Ascending aorta (tissue), 2 donors: Measurements from ENCODE around the gene CMTM8. TPM values are rescaled to one million over a fixed set of nuclear protein-coding genes. Genes with fewer than 3 reads are reported as not detected.
"Not testable (repeated sequence)": the region's sequence is repeated elsewhere in the genome, so short reads cannot be mapped to it uniquely, and the experiment has no call there.

Experiments
- DNase-seq, 2 donors: peaks; one replicate each; pipeline ENCODE4 v3.0.0-alpha.2; 2019; ENCODE audit warnings: low spot score in 2 of 2
- H3K27ac ChIP-seq, 2 donors: fragments of 200-600 bp; sonication (generic); one replicate each; pipeline ENCODE4 v1.5.1; 2016 to 2017; ENCODE audit warnings: mild to moderate bottlenecking in 1 of 2
- H3K27me3 ChIP-seq: fragments of 200-600 bp; sonication (generic); one replicate; pipeline ENCODE4 v1.5.1; 2017
- H3K36me3 ChIP-seq, 2 donors: fragments of 200-600 bp; sonication (generic); one replicate each; pipeline ENCODE4 v1.5.1; 2016
- H3K4me1 ChIP-seq, 2 donors: fragments of 200-600 bp; sonication (generic); one replicate each; pipeline ENCODE4 v1.5.1; 2016 to 2017; ENCODE audit warnings: mild to moderate bottlenecking in 1 of 2
- H3K4me3 ChIP-seq, 2 donors: fragments of 200-600 bp; sonication (generic); one replicate each; pipeline ENCODE4 v1.5.1; 2016 to 2017; ENCODE audit warnings: mild to moderate bottlenecking in 1 of 2
- H3K9me3 ChIP-seq, 2 donors: fragments of 200-600 bp; sonication (generic); one replicate each; pipeline ENCODE4 v1.5.1; 2016
- CTCF ChIP-seq, 3 experiments: fragments of 200-600 bp in 2 of 3; fragments of 450-650 bp in 1 of 3; sonication (generic) in 2 of 3; IDR thresholded peaks; one replicate each; pipeline ENCODE4 v1.5.1; 2016 to 2019; ENCODE audit warnings: antibody characterized with exemption in 3 of 3, mild to moderate bottlenecking in 1 of 3, moderate library complexity in 1 of 3
- intact Hi-C: fragments of 100-400 bp; cut with DNase I; formaldehyde crosslinking; loops from one replicate; pipeline ENCODE4 v1.15.1; 2023
- total RNA-seq: library from RNA; depleted of rRNA; stranded (reverse); fragments of >200 nt; gene quantifications from one replicate; pipeline ENCODE4 v1.1.0, GENCODE V29; 2016

CMTM8 gene
- total RNA-seq, 1 donor from 2014 or later = 6.6 TPM

GRCh38 chr3:32220006-32220405 is 18.5 kb upstream of the CMTM8 start:
- H3K27ac ChIP-seq = no peak overlapping the region
- peaks cover 0 to 4% of the 10 kb centered on the region in 2 donors for H3K9me3 ChIP-seq
- intact Hi-C loops = no loop called here
- no peaks in the 10 kb centered on the region for H3K27me3 ChIP-seq
- no peaks in the 10 kb centered on the region for H3K4me1 ChIP-seq
- H3K4me3 ChIP-seq = no peak overlapping the region
- no peak for DNase-seq
- TF ChIP-seq CTCF (IDR thresholded peaks at IDR 0.05) = no peak
- H3K36me3 ChIP-seq = no peaks in the 10 kb centered on the region

- Histone ChIP-seq H3K9me3 (peaks cover 0 to 4% of the 10 kb centered on the region in 2 donors), H3K4me3 (no peak overlapping the region), H3K36me3 (no peaks in the 10 kb centered on the region), H3K4me1 (no peaks in the 10 kb centered on the region), H3K27me3 (no peaks in the 10 kb centered on the region), H3K27ac (no peak overlapping the region)
- intact Hi-C loops = no loop called here
- no peak for TF ChIP-seq CTCF (IDR thresholded peaks at IDR 0.05)
- no peak for DNase-seq
Observed at GRCh38 chr3:32222950-32223349, 15.5 kb upstream of the CMTM8 start.

- intact Hi-C loops = no loop called here
- no peak for DNase-seq
Observed at GRCh38 chr3:32224016-32224516, 14.4 kb upstream of the CMTM8 start.

GRCh38 chr3:32226875-32227500 is 11.5 kb upstream of the CMTM8 start:
- intact Hi-C loops = no loop called here
- Histone ChIP-seq H3K36me3 (no peaks in the 10 kb centered on the region), H3K4me1 (no peaks in the 10 kb centered on the region), H3K27ac (no peak overlapping the region), H3K4me3 (no peak overlapping the region), H3K9me3 (no peaks in the 10 kb centered on the region), H3K27me3 (no peaks in the 10 kb centered on the region)
- DNase-seq = no peak
- no peak for TF ChIP-seq CTCF (IDR thresholded peaks at IDR 0.05)

More at GRCh38 chr3:32224016-32224516, 14.4 kb upstream of the CMTM8 start:
- Histone ChIP-seq H3K27ac (no peak overlapping the region), H3K27me3 (no peaks in the 10 kb centered on the region), H3K4me3 (no peak overlapping the region), H3K36me3 (no peaks in the 10 kb centered on the region), H3K4me1 (no peaks in the 10 kb centered on the region), H3K9me3 (peaks cover 0 to 4% of the 10 kb centered on the region in 2 donors)
- no peak for TF ChIP-seq CTCF (IDR thresholded peaks at IDR 0.05)

GRCh38 chr3:32228743-32229142 is 9.7 kb upstream of the CMTM8 start:
- intact Hi-C loops, H3K27ac ChIP-seq, DNase-seq, H3K36me3 ChIP-seq, H3K9me3 ChIP-seq, H3K4me3 ChIP-seq, H3K27me3 ChIP-seq, H3K4me1 ChIP-seq: not testable (repeated sequence)

GRCh38 chr3:32229565-32229964 is 8.9 kb upstream of the CMTM8 start:
- intact Hi-C loops = no loop called here
- Histone ChIP-seq H3K4me1 (no peaks in the 10 kb centered on the region), H3K9me3 (no peaks in the 10 kb centered on the region), H3K36me3 (no peaks in the 10 kb centered on the region), H3K4me3 (no peak overlapping the region), H3K27me3 (no peaks in the 10 kb centered on the region), H3K27ac (no peak overlapping the region)
- TF ChIP-seq CTCF (IDR thresholded peaks at IDR 0.05) = no peak
- no peak for DNase-seq
